PFSK-1 (cell line): ENCODE results near the gene C1orf185.

Experiments used
- FOXP2 ChIP-seq: optimal IDR thresholded peaks from 2 replicates; pipeline ENCODE3; 2011; ENCODE audit warnings: borderline replicate concordance, control low read depth, inconsistent platforms; ENCODE audit not compliant: insufficient read depth; ENCODE audit errors: extremely low read length, extremely low read depth
- POLR2AphosphoS5 ChIP-seq: IDR thresholded peaks from 2 replicates; pipeline ENCODE4 v1.6.1; 2012; ENCODE audit warnings: low read depth, mild to moderate bottlenecking, control low read depth, low read length, moderate library complexity
- REST ChIP-seq, 2 experiments: IDR thresholded peaks; 2 replicates each; pipeline versions ENCODE4 v1.6.1 to v1.8.0; 2011 to 2012; ENCODE audit warnings: low read depth in 2 of 2, low read length in 2 of 2, control low read depth in 1 of 2, inconsistent platforms in 1 of 2, mild to moderate bottlenecking in 1 of 2, moderate library complexity in 1 of 2; ENCODE audit not compliant: insufficient read depth in 1 of 2
- SIN3A ChIP-seq: IDR thresholded peaks from 2 replicates; pipeline ENCODE4 v1.6.1; 2012; ENCODE audit warnings: mild to moderate bottlenecking, low read length, moderate library complexity, borderline replicate concordance; ENCODE audit not compliant: insufficient read depth
- TAF1 ChIP-seq: IDR thresholded peaks from 2 replicates; pipeline ENCODE4 v1.6.1; 2012; ENCODE audit warnings: low read length, control low read depth, borderline replicate concordance; ENCODE audit not compliant: insufficient read depth

The C1orf185 gene

DNA sequence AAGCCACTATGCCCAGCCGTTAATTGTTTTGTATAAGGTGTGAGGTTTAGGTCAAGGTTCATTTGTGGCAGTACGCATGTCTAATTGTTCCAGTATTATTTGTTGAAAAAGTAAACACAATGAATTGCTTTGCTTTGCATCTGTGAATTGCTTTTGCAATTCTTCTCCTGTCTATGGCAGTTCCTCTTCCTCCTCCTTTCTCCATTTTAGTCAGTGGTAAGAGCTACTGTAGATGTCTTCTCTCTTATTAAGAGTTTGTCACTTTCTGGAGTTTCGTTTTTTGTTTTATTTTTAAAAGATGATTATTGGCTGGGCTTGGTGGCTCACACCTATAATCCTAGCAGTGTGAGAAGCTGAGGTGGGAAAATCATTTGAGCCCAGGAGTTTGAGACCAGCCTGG, 29.2 kb downstream of the C1orf185 start:
- no peak for TF ChIP-seq REST (IDR thresholded peaks at IDR 0.05; ENCODE audit: insufficient read depth in 1 of 2, low read depth in 2 of 2, low read length in 2 of 2)
- TF ChIP-seq TAF1 = no peak
- no peak for TF ChIP-seq POLR2AphosphoS5
- TF ChIP-seq SIN3A = no peak
- no peak for TF ChIP-seq FOXP2

DNA sequence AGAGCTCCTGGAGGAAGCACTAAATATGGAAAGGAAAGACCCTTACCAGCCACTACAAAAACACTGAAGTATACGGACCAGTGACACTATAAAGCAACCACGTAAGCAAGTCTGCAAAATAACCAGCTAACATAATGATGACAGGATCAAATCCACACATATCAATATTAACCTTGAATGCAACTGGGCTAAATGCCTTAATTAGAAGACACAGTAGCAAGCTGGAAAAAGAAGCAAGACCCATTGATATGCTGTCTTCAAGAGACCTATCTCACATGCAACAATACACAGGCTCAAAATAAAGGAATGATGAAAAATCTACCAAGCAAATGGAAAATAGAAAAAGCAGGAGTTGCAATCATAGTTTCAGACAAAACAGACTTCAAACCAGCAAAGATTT, 31.0 kb downstream of the C1orf185 start:
- TF ChIP-seq REST (IDR thresholded peaks at IDR 0.05; ENCODE audit: insufficient read depth in 1 of 2, low read depth in 2 of 2, low read length in 2 of 2) (no peak), SIN3A (no peak), FOXP2 (no peak), TAF1 (no peak), POLR2AphosphoS5 (no peak)

DNA sequence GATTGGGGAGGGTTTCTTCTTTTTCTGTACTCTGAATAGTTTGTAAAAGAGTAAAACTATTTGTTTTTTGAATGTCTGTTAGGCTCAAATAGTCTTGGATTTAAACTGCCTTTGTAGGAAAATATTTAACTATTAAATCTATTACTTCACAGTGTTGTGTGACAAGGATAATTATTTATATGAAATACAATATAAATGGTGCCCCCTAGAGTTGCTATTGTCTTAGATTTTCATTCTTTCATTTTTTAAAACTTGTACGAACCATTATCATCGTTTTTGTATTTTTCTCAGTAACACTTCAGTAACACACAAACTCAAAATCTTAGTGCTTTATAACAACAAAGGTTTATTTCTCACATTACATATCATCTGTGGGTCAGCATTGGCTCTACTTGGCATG, 37.4 kb downstream of the C1orf185 start:
- TF ChIP-seq TAF1 = no peak
- no peak for TF ChIP-seq POLR2AphosphoS5

DNA sequence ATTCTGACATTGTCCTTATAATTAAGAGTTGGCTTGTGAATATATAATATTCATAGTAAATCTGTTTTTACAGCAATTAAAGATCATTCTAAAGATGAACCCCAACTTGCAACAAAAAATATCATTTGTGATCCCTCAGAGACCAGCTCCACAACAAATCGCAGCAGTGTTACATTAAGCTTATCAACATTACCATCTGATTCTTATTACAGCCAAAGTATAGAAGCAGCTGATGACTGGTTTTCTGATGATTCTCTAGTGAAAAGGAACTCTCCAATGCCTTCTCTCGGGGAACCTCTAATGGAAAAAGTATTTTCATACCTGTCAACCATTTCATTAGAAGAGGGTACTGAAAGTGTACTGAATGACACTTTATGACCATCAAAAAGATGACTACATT, 45.4 kb downstream of the C1orf185 start:
- TF ChIP-seq TAF1 = no peak
- TF ChIP-seq REST (IDR thresholded peaks at IDR 0.05; ENCODE audit: insufficient read depth in 1 of 2, low read depth in 2 of 2, low read length in 2 of 2) = no peak
- no peak for TF ChIP-seq SIN3A
- no peak for TF ChIP-seq FOXP2
- TF ChIP-seq POLR2AphosphoS5 = no peak

GRCh38 chr1:51154776-51155175, 52.7 kb downstream of the C1orf185 start:
- TF ChIP-seq FOXP2 (no peak), POLR2AphosphoS5 (no peak), TAF1 (no peak), REST (IDR thresholded peaks at IDR 0.05; ENCODE audit: insufficient read depth in 1 of 2, low read depth in 2 of 2, low read length in 2 of 2) (no peak), SIN3A (no peak)
